ENCODE results near the gene PAIP1. TPM values are rescaled to one million over a fixed set of nuclear protein-coding genes. Genes with fewer than 3 reads are reported as not detected.
"Not testable (repeated sequence)": the region's sequence is repeated elsewhere in the genome, so short reads cannot be mapped to it uniquely, and the experiment has no call there.

Gene PAIP1
- total and polyA plus RNA-seq, 7 donors = 99.6 to 202 (median 141) TPM

DNA sequence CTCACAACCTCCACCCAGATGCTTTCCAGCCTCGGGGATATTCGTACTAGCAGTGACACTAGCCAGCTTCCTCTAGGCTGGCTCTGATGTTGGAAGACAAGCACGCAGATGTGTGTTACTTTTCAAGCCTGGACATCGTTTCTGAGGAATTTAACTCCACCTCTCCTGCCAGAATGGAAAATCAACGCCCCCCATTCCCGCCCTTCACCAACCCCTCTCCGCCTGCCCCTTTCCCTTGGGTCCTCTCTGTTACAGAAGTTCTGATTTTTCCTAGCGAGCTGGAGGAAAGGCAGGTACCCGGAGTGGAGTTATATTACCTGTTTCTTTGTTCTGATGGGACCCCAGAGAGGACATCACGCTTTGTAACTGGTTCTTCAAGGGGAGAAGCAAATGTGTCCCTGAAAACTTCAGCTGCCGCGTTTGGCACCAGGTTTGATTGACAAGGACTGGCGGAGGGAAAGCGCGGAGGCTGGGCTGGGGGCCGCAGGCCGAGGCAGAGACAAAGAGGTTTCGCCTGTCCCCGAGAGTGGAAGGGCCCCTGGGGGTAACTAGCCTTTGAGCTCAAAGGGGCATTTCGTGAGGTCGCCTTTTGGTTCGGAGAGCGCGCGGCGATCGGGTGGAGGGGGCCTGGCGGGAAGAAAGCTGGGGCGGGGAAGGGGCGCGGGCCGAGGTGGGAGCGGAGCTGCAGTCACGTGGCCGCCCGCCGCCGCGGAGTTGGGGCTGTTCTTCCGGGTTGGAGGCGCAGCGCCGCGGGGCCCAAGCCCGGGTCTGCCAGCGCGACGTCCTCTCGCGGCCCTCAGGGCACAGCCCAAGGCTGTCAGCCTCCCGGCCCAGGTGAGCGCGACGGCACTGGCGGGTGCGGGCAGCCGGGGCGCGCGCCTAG is 45.8 kb upstream of the PAIP1 start, which contains the start of gene NNT:
Gene NNT (plus strand): TSS at position 720 of the 883 bp plus-strand sequence. CDS start 6,016 bp downstream, outside the sequence.
- WGBS, 3 donors = 0 to 1% (median 0%) methylated on average over 48 to 60 of the region's 60 CpGs
- TF ChIP-seq, protein P1, sequence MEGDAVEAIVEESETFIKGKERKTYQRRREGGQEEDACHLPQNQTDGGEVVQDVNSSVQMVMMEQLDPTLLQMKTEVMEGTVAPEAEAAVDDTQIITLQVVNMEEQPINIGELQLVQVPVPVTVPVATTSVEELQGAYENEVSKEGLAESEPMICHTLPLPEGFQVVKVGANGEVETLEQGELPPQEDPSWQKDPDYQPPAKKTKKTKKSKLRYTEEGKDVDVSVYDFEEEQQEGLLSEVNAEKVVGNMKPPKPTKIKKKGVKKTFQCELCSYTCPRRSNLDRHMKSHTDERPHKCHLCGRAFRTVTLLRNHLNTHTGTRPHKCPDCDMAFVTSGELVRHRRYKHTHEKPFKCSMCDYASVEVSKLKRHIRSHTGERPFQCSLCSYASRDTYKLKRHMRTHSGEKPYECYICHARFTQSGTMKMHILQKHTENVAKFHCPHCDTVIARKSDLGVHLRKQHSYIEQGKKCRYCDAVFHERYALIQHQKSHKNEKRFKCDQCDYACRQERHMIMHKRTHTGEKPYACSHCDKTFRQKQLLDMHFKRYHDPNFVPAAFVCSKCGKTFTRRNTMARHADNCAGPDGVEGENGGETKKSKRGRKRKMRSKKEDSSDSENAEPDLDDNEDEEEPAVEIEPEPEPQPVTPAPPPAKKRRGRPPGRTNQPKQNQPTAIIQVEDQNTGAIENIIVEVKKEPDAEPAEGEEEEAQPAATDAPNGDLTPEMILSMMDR (IDR thresholded peaks at IDR 0.05) = no peak
- Histone ChIP-seq H3K36me3 (ENCODE audit: insufficient read depth in 1 of 2, low read depth in 1 of 2) (no peaks in the 10 kb centered on the region), H3K4me3 (peak within 1 kb of the TSS; percentile 89), H3K27ac (peak within 1 kb of the TSS; percentile 98), H3K4me1 (peaks cover 40% of the 10 kb centered on the region), H3K9me3 (no peaks in the 10 kb centered on the region), H3K27me3 (ENCODE audit: insufficient read depth in 3 of 3, low read length in 2 of 3) (no peaks in the 10 kb centered on the region)
- DNase-seq = peak; percentile 79 to 87
- peak; percentile 65 to 71 (median 68) for ATAC-seq
- intact Hi-C loops (cut with DNase I) = loop anchor here in 1 of 2 donors (2.0 kb wide), 1 partner anchor 46 kb away; the partner anchor contains the start of gene PAIP1

DNA sequence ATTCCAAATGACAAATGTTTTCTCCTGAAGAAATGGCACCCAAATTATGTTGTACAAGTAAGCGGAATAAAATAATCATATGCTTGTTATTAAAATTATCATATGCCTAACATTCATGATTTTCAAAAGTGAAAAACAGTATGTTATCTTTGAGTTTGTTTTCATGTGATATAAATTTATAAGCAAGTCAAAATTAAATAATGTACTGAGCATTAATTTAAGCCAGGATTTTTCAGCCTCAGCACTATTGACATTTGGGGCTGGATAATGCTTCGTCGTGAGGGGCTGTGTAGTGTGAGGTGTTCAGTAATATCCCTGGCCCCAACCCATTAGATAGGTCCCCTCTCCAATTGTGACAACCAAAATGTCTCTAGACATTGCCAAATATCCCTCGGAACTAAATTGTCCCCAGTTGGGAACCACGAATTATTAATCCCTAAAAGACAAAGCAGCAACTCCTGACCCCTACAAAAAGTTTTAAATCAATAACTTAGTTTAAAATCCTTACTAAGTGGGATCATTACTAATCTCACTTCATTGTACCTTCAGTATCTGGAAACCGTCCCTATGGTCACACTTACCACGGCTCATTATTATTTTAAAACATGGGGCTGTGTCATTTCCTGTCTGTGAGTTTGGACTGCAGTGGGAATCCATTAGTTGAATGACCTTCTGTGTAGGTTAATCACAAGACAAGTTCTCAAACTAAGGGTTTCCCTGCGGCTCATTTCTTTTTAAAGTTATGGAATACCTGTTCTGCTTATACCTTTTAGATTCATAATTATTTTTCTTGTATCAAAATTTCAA is 44.8 kb upstream of the PAIP1 start:
- Histone ChIP-seq H3K4me1 (peaks cover 40% of the 10 kb centered on the region), H3K9me3 (no peaks in the 10 kb centered on the region), H3K4me3 (peak overlapping the region; percentile 89), H3K27ac (peak overlapping the region; percentile 98), H3K27me3 (ENCODE audit: insufficient read depth in 3 of 3, low read length in 2 of 3) (no peaks in the 10 kb centered on the region), H3K36me3 (ENCODE audit: insufficient read depth in 1 of 2, low read depth in 1 of 2) (no peaks in the 10 kb centered on the region)
- intact Hi-C loops (cut with DNase I) = loop anchor here in 1 of 2 donors (2.0 kb wide), 1 partner anchor 45 kb away; the partner anchor contains the start of gene PAIP1
- WGBS, 3 donors = 21 to 31% (median 23%) methylated on average over 8 of the region's 8 CpGs
- TF ChIP-seq, protein P1 (IDR thresholded peaks at IDR 0.05) = no peak
- ATAC-seq (peak; percentile 25 to 60 (median 48)), DNase-seq (no peak)

DNA sequence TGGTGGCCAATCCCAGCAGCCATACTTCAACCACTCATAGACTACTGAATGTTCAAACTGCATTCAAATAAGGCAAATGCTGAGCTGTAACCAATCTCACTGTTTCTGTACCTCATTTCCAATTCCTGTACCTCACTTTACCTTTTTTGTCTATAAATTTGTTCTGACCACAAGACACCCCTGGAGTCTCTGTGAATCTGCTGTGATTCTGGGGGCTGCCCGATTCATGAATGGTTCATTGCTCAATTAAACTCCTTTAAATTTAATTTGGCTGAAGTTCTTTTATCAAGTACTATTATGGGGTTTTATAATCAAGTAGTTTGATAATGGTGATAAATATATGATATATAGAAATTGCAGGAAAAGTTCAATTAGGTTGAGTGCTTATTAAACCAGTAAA is 42.0 kb upstream of the PAIP1 start:
- Histone ChIP-seq H3K4me1 (peaks cover 26% of the 10 kb centered on the region), H3K4me3 (peak overlapping the region; percentile 89), H3K27ac (peak overlapping the region; percentile 98)
- H3K36me3 ChIP-seq (ENCODE audit: insufficient read depth in 1 of 2, low read depth in 1 of 2); H3K27me3 ChIP-seq (ENCODE audit: insufficient read depth in 3 of 3, low read length in 2 of 3); DNase-seq; ATAC-seq; H3K9me3 ChIP-seq: not testable (repeated sequence)
- WGBS, 3 donors = 97 to 98% (median 98%) methylated on average over 1 of the region's 1 CpG
- intact Hi-C loops (cut with DNase I) = loop anchor here in 1 of 2 donors (2.0 kb wide), 1 partner anchor 42 kb away; the partner anchor contains the start of gene PAIP1

DNA sequence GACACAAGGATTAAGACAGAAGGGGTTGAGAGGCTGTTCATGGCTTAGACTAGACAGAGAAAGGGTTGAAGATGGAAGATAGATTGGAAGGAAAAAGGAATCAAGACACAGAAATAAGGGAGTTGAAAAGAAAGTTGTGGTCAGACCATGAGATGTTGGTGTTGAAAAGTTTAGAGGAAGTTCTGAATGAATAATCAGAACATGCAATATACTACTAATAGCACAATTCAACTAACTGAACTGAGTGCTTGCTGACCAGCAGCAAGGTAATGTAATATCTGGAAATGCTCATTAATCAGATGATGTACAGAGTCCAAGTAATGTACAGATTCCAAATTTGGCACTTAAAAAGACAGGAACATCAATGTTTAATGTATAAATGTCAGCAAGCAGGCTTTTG is 35.5 kb upstream of the PAIP1 start:
- TF ChIP-seq, protein P1 (IDR thresholded peaks at IDR 0.05) = no peak
- intact Hi-C loops (cut with DNase I) = no loop called here

DNA sequence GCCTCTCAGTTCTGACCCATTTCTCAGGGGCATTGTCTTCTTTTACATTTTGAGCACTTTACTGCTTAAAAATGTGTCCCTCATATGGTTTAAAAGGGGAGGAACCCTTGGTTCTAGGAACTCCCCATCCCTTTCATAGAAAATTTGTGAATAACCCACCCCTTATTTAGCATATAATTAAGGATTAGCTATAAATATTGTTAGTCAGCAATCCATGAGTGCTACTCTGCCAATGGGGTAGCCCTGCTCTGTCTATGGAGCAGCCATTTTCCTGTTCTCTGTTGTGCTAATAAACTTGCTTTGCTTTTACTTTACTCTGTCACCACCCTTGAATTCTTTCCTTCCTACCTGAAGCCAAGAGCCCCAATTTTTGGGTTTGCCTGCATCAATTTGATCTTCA is 33.8 kb upstream of the PAIP1 start:
- no peaks in the 10 kb centered on the region for H3K27me3 ChIP-seq (ENCODE audit: insufficient read depth in 3 of 3, low read length in 2 of 3)
- no peaks in the 10 kb centered on the region for H3K9me3 ChIP-seq
- DNase-seq (no peak), ATAC-seq (no peak)
- H3K4me3 ChIP-seq = no peak overlapping the region
- H3K36me3 ChIP-seq (ENCODE audit: insufficient read depth in 1 of 2, low read depth in 1 of 2) = peaks cover 0 to 12% of the 10 kb centered on the region in 2 donors
- no peak overlapping the region for H3K27ac ChIP-seq
- H3K4me1 ChIP-seq = peaks cover 5% of the 10 kb centered on the region
- intact Hi-C loops (cut with DNase I) = no loop called here
- TF ChIP-seq, protein P1 (IDR thresholded peaks at IDR 0.05) = no peak

More for the DNA sequence above, 35.5 kb upstream of the PAIP1 start:
- ATAC-seq (no peak), DNase-seq (no peak)
- no peak overlapping the region for H3K4me3 ChIP-seq
- peaks cover 5% of the 10 kb centered on the region for H3K4me1 ChIP-seq
- no peaks in the 10 kb centered on the region for H3K9me3 ChIP-seq
- H3K36me3 ChIP-seq (ENCODE audit: insufficient read depth in 1 of 2, low read depth in 1 of 2) = peaks cover 0 to 12% of the 10 kb centered on the region in 2 donors
- no peak overlapping the region for H3K27ac ChIP-seq
- H3K27me3 ChIP-seq (ENCODE audit: insufficient read depth in 3 of 3, low read length in 2 of 3) = no peaks in the 10 kb centered on the region

Measured in psoas muscle (tissue), 8 donors.